Activated CD8-positive, alpha-beta memory T cell treated with anti-CD3 and anti-CD28 coated beads, Interleukin-2, amount 50 U/mL, for 24 hours (primary cell): ENCODE data around the gene TPRX1.
"Not testable (repeated sequence)": the region's sequence is repeated elsewhere in the genome, so short reads cannot be mapped to it uniquely, and the experiment has no call there.

Source experiments
- DNase-seq: peaks from one replicate; pipeline ENCODE4 v3.0.0-alpha.2; 2020; ENCODE audit errors: extremely low read depth

TPRX1 gene

GRCh38 chr19:47802521-47803043 lies 1.8 kb downstream of the TPRX1 start:
- DNase-seq = no peak

- DNase-seq = no peak
Measured at GRCh38 chr19:47801270-47801669, 3.1 kb downstream of the TPRX1 start.

- no peak for DNase-seq
Measured at GRCh38 chr19:47798904-47799266, 5.5 kb downstream of the TPRX1 start.

- no peak for DNase-seq
Measured at GRCh38 chr19:47797996-47798903, 6.1 kb downstream of the TPRX1 start.

GRCh38 chr19:47796785-47797184 lies 7.6 kb downstream of the TPRX1 start:
- DNase-seq = no peak

GRCh38 chr19:47794526-47794925 lies 9.8 kb downstream of the TPRX1 start:
- DNase-seq = no peak

GRCh38 chr19:47792616-47793015 lies 11.7 kb downstream of the TPRX1 start:
- no peak for DNase-seq

- peak; percentile 68 for DNase-seq
Measured at GRCh38 chr19:47790398-47790814, 13.9 kb downstream of the TPRX1 start.

- DNase-seq = not testable (repeated sequence)
Measured at GRCh38 chr19:47789811-47790210, 14.5 kb downstream of the TPRX1 start.

GRCh38 chr19:47787307-47787706 lies 17.0 kb downstream of the TPRX1 start:
- DNase-seq = not testable (repeated sequence)

GRCh38 chr19:47786566-47786965 lies 17.8 kb downstream of the TPRX1 start:
- no peak for DNase-seq

GRCh38 chr19:47781590-47782262 lies 22.6 kb downstream of the TPRX1 start:
- no peak for DNase-seq

- DNase-seq = no peak
Measured at GRCh38 chr19:47780215-47780551, 24.2 kb downstream of the TPRX1 start.

GRCh38 chr19:47779524-47780214 lies 24.7 kb downstream of the TPRX1 start:
- no peak for DNase-seq

GRCh38 chr19:47778954-47779351 lies 25.4 kb downstream of the TPRX1 start:
- no peak for DNase-seq

GRCh38 chr19:47778049-47778953 lies 26.1 kb downstream of the TPRX1 start, which contains the start of gene SELENOW:
TSS of gene SELENOW (plus strand) at chr19:47778703. CDS start at chr19:47778786, 83 bp downstream.
- peak; percentile 51 for DNase-seq

GRCh38 chr19:47777245-47778048 lies 26.9 kb downstream of the TPRX1 start:
- not testable (repeated sequence) for DNase-seq

- no peak for DNase-seq
Measured at GRCh38 chr19:47776568-47776967, 27.8 kb downstream of the TPRX1 start.

GRCh38 chr19:47771291-47771690 lies 33.1 kb downstream of the TPRX1 start:
- DNase-seq = not testable (repeated sequence)

- no peak for DNase-seq
Measured at GRCh38 chr19:47769534-47769933, 34.8 kb downstream of the TPRX1 start.
